ENCODE results near the gene SCRN3.
"Not testable (repeated sequence)": the region's sequence is repeated elsewhere in the genome, so short reads cannot be mapped to it uniquely, and the experiment has no call there.

Gene SCRN3, protein sequence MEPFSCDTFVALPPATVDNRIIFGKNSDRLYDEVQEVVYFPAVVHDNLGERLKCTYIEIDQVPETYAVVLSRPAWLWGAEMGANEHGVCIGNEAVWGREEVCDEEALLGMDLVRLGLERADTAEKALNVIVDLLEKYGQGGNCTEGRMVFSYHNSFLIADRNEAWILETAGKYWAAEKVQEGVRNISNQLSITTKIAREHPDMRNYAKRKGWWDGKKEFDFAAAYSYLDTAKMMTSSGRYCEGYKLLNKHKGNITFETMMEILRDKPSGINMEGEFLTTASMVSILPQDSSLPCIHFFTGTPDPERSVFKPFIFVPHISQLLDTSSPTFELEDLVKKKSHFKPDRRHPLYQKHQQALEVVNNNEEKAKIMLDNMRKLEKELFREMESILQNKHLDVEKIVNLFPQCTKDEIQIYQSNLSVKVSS

GRCh38 chr2:174395284-174395968 is at the start of gene SCRN3:
Gene SCRN3, plus strand, starts transcription at chr2:174395730. Its CDS starts 2,554 bp downstream, at chr2:174398284.
- DNase-seq: peak; percentile 83

DNA sequence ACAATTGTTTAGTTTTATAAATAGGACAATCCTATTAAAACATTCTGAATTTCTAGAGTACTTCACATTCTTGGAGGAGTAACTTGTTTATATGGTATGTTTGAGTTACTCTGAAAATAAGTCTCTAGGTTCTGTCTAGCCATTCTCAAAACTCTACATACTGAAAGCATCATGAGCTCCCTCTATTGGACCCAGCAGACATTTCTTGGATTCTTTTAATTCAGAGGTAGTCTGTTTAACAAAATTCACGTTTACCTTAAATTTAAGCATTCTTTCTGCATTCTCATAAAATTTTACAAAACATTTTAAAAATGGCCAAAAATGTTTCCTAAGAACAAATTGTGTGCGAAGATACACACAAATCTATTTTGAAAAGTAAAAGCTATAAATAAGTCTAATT is 45.5 kb upstream of the SCRN3 start:
- DNase-seq: no peak

GRCh38 chr2:174350593-174351181 is 44.8 kb upstream of the SCRN3 start:
- DNase-seq: no peak

DNA sequence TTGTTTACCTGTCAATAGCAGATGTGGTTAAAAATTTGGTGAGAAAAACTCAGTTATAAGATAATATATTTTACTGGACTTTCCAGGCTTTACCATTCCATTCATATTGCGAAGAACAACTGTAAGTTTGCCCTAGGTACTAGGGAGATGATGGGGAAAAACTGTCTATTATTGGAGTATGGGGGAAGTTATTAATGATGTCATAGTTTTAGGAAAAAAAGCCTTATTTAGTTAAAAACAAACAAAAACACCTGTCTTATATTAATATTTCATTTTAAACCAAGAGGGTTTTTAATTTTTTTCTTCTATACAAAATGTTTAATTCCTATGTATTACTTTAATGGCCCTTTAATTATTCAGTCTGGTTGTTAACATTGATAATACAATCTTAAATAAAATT is 42.5 kb upstream of the SCRN3 start:
- no peak for DNase-seq

DNA sequence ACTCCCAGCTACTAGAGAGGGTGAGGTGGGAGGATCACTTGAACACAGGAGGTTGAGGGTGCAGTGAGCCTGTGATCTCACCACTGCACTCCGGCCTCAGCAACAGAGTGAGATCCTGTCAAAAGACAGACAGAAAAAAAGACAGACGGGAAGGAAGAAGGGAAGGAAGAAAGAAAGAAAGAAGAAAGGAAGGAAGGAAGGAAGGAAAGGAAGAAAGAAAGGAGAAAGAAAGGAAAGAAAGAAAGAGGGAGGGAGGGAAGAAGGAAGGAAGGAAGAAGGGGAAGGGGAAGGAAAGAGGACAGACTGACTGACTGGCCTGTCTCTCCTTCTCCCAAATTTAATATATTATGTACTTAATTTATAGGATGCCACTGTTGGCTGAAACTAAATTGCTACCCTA is 39.2 kb upstream of the SCRN3 start:
- no peak for DNase-seq

DNA sequence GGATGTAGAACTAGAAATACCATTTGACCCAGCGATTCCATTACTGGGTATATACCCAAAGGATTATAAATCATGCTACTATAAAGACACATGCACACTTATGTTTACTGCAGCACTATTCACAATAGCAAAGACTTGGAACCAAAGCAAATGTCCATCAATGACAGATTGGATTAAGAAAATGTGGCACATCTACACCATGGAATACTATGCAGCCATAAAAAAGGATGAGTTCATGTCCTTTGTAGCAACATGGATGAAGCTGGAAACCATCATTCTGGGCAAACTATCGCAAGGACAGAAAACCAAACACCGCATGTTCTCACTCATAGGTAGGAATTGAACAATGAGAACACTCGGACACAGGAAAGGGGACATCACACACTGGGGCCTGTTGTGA is 35.9 kb upstream of the SCRN3 start:
- not testable (repeated sequence) for DNase-seq

DNA sequence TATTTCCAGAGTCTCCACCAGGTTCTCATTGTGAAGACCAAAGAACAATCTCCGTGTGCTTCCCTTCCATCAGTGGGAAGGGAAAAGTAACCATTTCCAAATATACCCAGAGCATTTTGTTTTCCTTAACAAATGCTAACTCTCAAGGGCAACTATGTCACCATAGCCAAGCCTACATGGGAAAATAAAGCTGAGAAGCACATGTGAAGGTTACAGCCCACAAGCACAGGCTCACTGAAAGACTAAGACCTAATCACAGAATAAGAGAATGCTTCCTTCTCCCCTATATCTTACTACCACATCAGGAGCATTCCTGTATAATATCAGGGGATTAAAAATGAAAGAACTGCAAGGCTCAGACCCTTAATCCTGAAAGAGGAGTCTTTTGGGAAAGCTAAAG is 32.6 kb upstream of the SCRN3 start:
- DNase-seq: no peak

DNA sequence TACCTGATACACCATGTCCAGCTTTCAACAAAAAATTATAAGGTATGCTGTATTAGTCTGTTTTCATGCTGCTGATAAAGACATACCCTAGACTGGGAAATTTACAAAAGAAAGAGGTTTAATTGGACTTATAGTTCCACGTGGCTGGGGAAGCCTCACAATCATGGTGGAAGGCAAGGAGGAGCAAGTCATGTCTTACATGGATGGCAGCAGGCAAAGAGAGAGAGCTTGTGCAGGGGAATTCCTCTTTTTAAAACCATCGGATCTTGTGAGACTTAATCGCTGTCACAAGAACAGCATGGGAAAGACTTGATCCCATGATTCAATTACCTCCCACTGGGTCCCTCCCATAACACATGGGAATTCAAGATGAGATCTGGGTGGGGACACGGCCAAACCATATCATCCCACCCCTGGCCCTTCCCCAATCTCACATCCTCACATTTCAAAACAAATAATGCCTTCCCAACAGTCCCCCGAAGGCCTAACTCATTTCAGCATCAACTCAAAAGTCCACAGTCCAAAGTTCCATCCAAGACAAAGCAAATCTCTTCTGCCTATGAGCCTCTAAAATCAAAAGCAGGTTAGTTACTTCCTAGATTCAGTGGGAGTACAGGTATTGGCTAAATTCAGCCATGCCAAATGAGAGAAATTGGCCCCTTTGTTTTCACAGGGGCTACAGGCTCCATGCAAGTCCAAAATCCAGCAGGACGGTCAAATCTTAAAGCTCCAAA is 31.9 kb upstream of the SCRN3 start:
- DNase-seq: not testable (repeated sequence)

- no peak for DNase-seq
These were observed 30.9 kb upstream of the SCRN3 start for GRCh38 chr2:174364628-174365027.

DNA sequence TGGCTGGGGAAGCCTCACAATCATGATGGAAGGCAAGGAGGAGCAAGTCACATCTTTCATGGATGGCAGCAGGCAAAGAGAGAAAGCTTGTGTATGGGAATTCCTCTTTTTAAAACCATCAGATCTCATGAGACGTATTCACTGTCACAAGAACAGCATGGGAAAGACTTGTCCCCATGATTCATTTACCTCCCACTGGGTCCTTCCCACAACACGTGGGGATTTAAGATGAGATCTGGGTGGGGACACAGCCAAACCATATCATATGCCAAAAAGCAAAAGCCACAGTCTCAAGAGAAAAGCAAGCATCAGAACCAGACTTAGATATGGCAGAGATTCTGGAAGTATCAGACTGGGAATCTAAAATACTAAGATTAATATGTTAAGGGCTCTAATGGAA is 30.0 kb upstream of the SCRN3 start:
- no peak for DNase-seq

DNA sequence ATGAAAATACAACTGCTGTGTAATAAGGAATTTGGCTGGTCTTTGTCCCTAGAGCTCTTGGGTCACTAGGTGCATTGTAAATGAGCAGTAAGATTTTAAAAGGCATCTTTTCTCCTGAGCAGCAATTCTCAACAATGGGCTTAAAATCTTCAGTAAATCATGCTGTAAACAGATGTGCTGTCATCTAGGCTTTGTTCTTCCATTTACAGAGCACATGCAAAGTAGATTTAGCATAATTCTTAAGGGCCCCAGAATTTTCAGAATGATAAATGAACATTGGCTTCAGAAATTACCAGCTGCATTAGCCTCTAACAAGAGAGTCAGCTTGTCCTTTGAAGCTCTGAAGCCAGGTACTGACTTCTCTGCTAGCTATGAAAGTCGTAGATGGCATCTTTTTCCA is 26.8 kb upstream of the SCRN3 start:
- DNase-seq: no peak

GRCh38 chr2:174376967-174377366 is 18.6 kb upstream of the SCRN3 start:
- no peak for DNase-seq

GRCh38 chr2:174383796-174384195 is 11.7 kb upstream of the SCRN3 start:
- no peak for DNase-seq

GRCh38 chr2:174385201-174385600 is 10.3 kb upstream of the SCRN3 start:
- no peak for DNase-seq

DNA sequence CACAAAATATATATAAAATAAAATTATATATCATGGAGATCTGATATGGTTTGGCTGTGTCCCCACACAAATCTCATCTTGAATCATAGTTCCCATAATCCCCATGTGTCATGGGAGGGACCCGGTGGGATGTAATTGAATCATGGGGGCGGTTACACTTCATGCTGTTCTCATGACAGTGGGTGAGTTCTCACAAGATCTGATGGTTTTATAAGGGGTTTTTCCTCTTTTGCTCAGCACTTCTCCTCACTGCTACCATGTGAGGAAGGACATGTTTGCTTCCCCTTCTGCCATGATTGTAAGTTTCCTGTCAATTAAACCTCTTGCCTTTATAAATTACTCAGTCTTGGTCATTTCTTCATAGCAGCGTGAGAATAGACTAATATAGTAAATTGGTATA is 6.8 kb upstream of the SCRN3 start:
- DNase-seq: not testable (repeated sequence)

- no peak for DNase-seq
These were observed 6.0 kb upstream of the SCRN3 start for GRCh38 chr2:174389542-174389941.

GRCh38 chr2:174390303-174390702 is 5.2 kb upstream of the SCRN3 start:
- DNase-seq: not testable (repeated sequence)

GRCh38 chr2:174392706-174393105 is 2.8 kb upstream of the SCRN3 start:
- no peak for DNase-seq

- no peak for DNase-seq
These were observed 570 bp downstream of the SCRN3 start for GRCh38 chr2:174395969-174396630.

- DNase-seq: no peak
These were observed 2.2 kb downstream of the SCRN3 start for GRCh38 chr2:174397773-174398172.

DNA sequence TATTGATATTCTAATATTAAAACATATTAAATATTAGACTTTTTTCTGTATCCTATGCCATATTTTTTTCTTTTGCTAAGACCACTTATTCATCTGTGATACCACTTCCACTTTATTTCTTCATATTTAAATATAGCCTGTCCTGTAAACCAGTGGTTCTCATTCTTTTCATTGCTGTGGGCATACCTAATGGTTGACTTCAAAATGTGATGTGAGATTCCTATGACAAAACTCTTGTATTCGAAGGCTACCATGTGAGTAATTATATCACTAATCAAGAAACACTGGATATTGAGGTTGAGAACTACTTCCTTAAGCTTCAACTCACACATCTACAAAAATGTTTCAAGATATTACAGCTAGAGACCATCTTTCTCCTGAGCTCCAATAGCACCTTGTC is 3.6 kb downstream of the SCRN3 start:
- no peak for DNase-seq

DNA sequence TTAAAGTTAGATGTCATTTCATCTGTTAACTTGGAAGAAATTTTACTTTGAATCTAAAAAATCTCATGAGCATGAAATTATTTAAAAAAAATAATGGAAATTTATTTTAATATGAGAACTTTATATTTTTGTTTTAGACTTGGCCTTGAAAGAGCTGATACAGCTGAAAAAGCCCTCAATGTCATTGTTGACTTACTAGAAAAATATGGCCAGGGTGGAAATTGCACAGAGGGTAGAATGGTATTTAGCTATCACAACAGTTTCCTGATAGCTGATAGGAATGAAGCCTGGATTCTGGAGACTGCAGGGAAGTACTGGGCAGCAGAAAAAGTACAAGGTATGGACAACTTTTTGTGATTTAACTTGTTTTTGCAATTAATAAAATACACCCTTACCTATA is 5.3 kb downstream of the SCRN3 start:
- DNase-seq: no peak

DNA sequence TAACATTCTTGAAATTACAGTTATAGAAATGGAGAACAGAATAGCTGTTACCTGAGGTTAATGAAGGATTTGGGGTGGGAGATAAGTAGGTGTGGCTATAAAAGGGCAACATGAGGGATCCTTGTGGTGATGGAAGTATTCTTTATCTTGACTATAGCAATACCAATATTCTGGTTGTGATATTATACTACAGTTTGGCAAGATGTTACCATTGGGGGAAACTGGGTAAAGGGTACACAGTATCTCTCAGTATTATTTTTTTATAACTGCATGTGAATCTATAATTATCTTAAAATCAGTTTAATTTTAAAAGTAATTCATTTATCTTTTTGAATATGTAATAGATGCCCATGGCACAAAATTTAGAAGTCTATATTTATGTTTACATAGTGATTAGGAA is 8.1 kb downstream of the SCRN3 start:
- DNase-seq: no peak

Data from CD4-positive, alpha-beta T cell treated with Interleukin-4 for 4 hours (primary cell).